DND-41 (cell line): Measurements from ENCODE around the gene GPATCH8.

Experiments
- EZH2 ChIP-seq: IDR thresholded peaks from 3 replicates; pipeline ENCODE4 v1.6.1; 2012; ENCODE audit warnings: borderline replicate concordance, low read depth, mild to moderate bottlenecking, moderate library complexity, low read length, inconsistent platforms; ENCODE audit not compliant: severe bottlenecking
- TF ChIP-seq, protein P1 (sequence below): IDR thresholded peaks from 2 replicates; pipeline ENCODE4 v1.5.1; 2012; ENCODE audit warnings: borderline replicate concordance, low read length, moderate library complexity, mild to moderate bottlenecking; ENCODE audit not compliant: poor library complexity, severe bottlenecking; ENCODE audit errors: extremely low read depth

DNA sequence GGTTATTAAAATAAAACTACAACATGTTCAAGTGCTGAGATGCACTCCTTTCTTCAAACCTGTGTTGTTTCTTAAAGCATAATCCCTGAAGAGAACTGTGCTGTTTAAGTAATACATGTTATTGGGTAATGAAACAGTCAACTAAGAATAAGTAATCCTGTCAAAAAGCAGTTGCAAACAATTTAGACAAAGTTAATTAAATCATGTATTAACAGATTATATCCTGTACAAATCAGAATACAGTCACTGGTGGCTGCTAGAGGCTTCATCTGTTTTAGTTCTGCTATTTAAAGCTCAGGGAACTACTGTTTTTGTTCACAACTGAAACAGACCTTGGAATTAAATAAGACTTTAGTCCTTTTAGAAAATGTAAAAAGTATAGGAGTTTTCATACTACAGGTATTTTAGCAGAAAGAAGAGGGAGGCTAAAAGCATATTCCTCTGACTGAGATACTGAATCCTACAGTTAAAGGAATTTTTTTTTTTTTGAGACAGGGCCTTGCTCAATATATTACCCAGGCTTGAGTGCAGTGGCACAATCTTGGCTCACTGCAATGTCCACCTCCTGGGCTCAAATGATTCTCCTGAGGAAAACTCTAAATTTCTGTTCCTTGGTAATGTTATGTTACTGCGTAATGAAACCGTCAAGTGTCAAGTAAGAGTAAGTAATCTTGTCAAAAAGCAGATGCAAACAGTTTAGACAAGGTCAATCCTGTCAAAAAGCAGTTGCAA, 86.5 kb downstream of the GPATCH8 start:
- TF ChIP-seq, protein P1, sequence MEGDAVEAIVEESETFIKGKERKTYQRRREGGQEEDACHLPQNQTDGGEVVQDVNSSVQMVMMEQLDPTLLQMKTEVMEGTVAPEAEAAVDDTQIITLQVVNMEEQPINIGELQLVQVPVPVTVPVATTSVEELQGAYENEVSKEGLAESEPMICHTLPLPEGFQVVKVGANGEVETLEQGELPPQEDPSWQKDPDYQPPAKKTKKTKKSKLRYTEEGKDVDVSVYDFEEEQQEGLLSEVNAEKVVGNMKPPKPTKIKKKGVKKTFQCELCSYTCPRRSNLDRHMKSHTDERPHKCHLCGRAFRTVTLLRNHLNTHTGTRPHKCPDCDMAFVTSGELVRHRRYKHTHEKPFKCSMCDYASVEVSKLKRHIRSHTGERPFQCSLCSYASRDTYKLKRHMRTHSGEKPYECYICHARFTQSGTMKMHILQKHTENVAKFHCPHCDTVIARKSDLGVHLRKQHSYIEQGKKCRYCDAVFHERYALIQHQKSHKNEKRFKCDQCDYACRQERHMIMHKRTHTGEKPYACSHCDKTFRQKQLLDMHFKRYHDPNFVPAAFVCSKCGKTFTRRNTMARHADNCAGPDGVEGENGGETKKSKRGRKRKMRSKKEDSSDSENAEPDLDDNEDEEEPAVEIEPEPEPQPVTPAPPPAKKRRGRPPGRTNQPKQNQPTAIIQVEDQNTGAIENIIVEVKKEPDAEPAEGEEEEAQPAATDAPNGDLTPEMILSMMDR = no peak
- TF ChIP-seq EZH2 = no peak
